Prostate gland (tissue), 2 donors: ENCODE measurements around the gene CAPSL.

Experiments
- CTCF ChIP-seq, 4 experiments: fragments of 200-600 bp in 2 of 4; fragments of 450-650 bp in 2 of 4; sonication (generic) in 2 of 4; IDR thresholded peaks; 1 replicate in 3 of 4; 2 replicates in 1 of 4; pipeline ENCODE4 v1.5.1; 2016 to 2019; ENCODE audit warnings: antibody characterized with exemption in 4 of 4, mild to moderate bottlenecking in 2 of 4, moderate library complexity in 2 of 4
- POLR2A ChIP-seq: fragments of 450-650 bp; IDR thresholded peaks from one replicate; pipeline ENCODE4 v1.6.1; 2016; ENCODE audit warnings: antibody characterized with exemption, mild to moderate bottlenecking
- POLR2AphosphoS5 ChIP-seq: sonication (generic); formaldehyde crosslinking; IDR thresholded peaks from one replicate; pipeline ENCODE4 v1.6.1; 2017; ENCODE audit warnings: antibody characterized with exemption

GRCh38 chr5:35963381-35963843, 25.0 kb upstream of the CAPSL start:
- TF ChIP-seq CTCF (IDR thresholded peaks at IDR 0.05) = peak in 2 of 4 experiments; percentile 29 to 42
- no peak for TF ChIP-seq POLR2A
- no peak for TF ChIP-seq POLR2AphosphoS5
